Astrocyte of the cerebellum (primary cell): ENCODE data around the gene KRT12.

Source experiments
- DNase-seq: peaks from one replicate; pipeline ENCODE4 v3.0.0-alpha.2; 2011; ENCODE audit warnings: low read depth
- H3K4me3 ChIP-seq: 2 replicates; pipeline ENCODE4 v1.5.1; 2011; ENCODE audit warnings: mild to moderate bottlenecking, low read depth, low read length, moderate library complexity
- CTCF ChIP-seq: IDR thresholded peaks from 2 replicates; pipeline ENCODE4 v1.5.1; 2012; ENCODE audit warnings: low read length, low read depth, moderate library complexity, mild to moderate bottlenecking; ENCODE audit errors: missing control alignments
- in situ Hi-C: cut with HindIII; loops from 2 replicates; pipeline ENCODE4 v1.10.0; 2017; ENCODE audit warnings: low sequenced_read_pairs

KRT12 gene

GRCh38 chr17:40827746-40828453 lies 39.1 kb downstream of the KRT12 start:
- H3K4me3 ChIP-seq = no peak overlapping the region
- no peak for DNase-seq
- TF ChIP-seq CTCF = no peak
- in situ Hi-C loops = no loop called here

GRCh38 chr17:40825599-40825998 lies 41.4 kb downstream of the KRT12 start:
- in situ Hi-C loops = no loop called here
- no peak for DNase-seq
- no peak overlapping the region for H3K4me3 ChIP-seq
- TF ChIP-seq CTCF = no peak

- TF ChIP-seq CTCF = no peak
Observed at GRCh38 chr17:40824015-40824832, 42.8 kb downstream of the KRT12 start.

GRCh38 chr17:40822132-40822812 lies 44.8 kb downstream of the KRT12 start, which contains the start of gene KRT10:
Gene KRT10, minus strand, starts transcription at chr17:40822614. Its CDS starts 29 bp downstream, at chr17:40822585.
- no peak for DNase-seq
- H3K4me3 ChIP-seq = no peak within 1 kb of the TSS
- TF ChIP-seq CTCF = no peak
- in situ Hi-C loops = no loop called here

More at GRCh38 chr17:40824015-40824832, 42.8 kb downstream of the KRT12 start:
- H3K4me3 ChIP-seq = no peak overlapping the region
- in situ Hi-C loops = no loop called here
- DNase-seq = no peak

GRCh38 chr17:40821536-40821935 lies 45.5 kb downstream of the KRT12 start:
- no peak for DNase-seq
- TF ChIP-seq CTCF = no peak
- no peak overlapping the region for H3K4me3 ChIP-seq
- in situ Hi-C loops = no loop called here

GRCh38 chr17:40820228-40820838 lies 46.7 kb downstream of the KRT12 start:
- DNase-seq = no peak
- no peak for TF ChIP-seq CTCF
- in situ Hi-C loops = no loop called here
- no peak overlapping the region for H3K4me3 ChIP-seq
